SK-N-SH treated with all-trans-retinoic acid at 6 μM for 48 hours (cell line): ENCODE data around the gene CSDE1.

ENCODE experiments used
- BACH2 ChIP-seq: fragments of 250-450 bp; sonication (Bioruptor Pico); IDR thresholded peaks from 2 replicates; pipeline ENCODE4 v1.9.0; 2021; ENCODE audit warnings: mild to moderate bottlenecking, borderline replicate concordance
- CREB5 ChIP-seq: fragments of 250-450 bp; sonication (Bioruptor Pico); IDR thresholded peaks from 2 replicates; pipeline ENCODE4 v1.5.1; 2020; ENCODE audit warnings: low read depth, mild to moderate bottlenecking, moderate library complexity
- ISL1 ChIP-seq: fragments of 250-450 bp; sonication (Bioruptor Pico); IDR thresholded peaks from 2 replicates; pipeline ENCODE4 v2.1.2; 2022; ENCODE audit warnings: mild to moderate bottlenecking, moderate library complexity
- PATZ1 ChIP-seq: fragments of 250-450 bp; sonication (Bioruptor Pico); IDR thresholded peaks from 2 replicates; pipeline ENCODE4 v1.8.0; 2020; ENCODE audit warnings: mild to moderate bottlenecking, moderate library complexity, borderline replicate concordance
- RARB ChIP-seq: fragments of 250-450 bp; sonication (Bioruptor Pico); IDR thresholded peaks from 2 replicates; pipeline ENCODE4 v1.8.0; 2021; ENCODE audit warnings: mild to moderate bottlenecking, moderate library complexity
- SNAI2 ChIP-seq: fragments of 250-450 bp; sonication (Bioruptor Pico); IDR thresholded peaks from 2 replicates; pipeline ENCODE4 v1.5.0; 2020; ENCODE audit warnings: mild to moderate bottlenecking, moderate library complexity
- TOX ChIP-seq: fragments of 250-450 bp; sonication (Bioruptor Pico); IDR thresholded peaks from 2 replicates; pipeline ENCODE4 v1.8.0; 2021; ENCODE audit warnings: mild to moderate bottlenecking, moderate library complexity, borderline replicate concordance
- TSHZ2 ChIP-seq: fragments of 250-450 bp; sonication (Bioruptor Pico); IDR thresholded peaks from 2 replicates; pipeline ENCODE4 v1.5.0; 2020; ENCODE audit warnings: mild to moderate bottlenecking, moderate library complexity
- ZNF8 ChIP-seq: fragments of 450-650 bp; formaldehyde crosslinking; IDR thresholded peaks from 2 replicates; pipeline ENCODE4 v1.5.0; 2020; ENCODE audit warnings: mild to moderate bottlenecking, moderate library complexity

- TF ChIP-seq SNAI2 (CRISPR knock-in tag) (no peak), ZNF8 (CRISPR knock-in tag) (no peak), TOX (CRISPR knock-in tag) (no peak), RARB (CRISPR knock-in tag) (no peak), PATZ1 (no peak), CREB5 (CRISPR knock-in tag) (no peak), BACH2 (no peak), TSHZ2 (CRISPR knock-in tag) (no peak), ISL1 (no peak)
Observed at GRCh38 chr1:114703242-114703641, 54.5 kb downstream of the CSDE1 start.
